ENCODE results near the gene ACACB.

GRCh38 chr12:109291521-109292341 is 175.3 kb downstream of the ACACB start:
- TF ChIP-seq POLR2A (IDR thresholded peaks at IDR 0.05) (no peak), CTCF (IDR thresholded peaks at IDR 0.05) (no peak)

Measured in esophagus squamous epithelium (tissue), 4 donors.